Tibial nerve (tissue), 4 donors: Measurements from ENCODE around the gene YWHAQ.

Experiments used
- EP300 ChIP-seq, 2 donors: sonication (generic); formaldehyde crosslinking; IDR thresholded peaks; one replicate each; pipeline ENCODE4 v1.6.1; 2017; ENCODE audit warnings: antibody characterized with exemption in 2 of 2, mild to moderate bottlenecking in 1 of 2
- POLR2A ChIP-seq, 2 donors: fragments of 450-650 bp; IDR thresholded peaks; one replicate each; pipeline ENCODE4 v1.6.1; 2017; ENCODE audit warnings: antibody characterized with exemption in 2 of 2, mild to moderate bottlenecking in 2 of 2, moderate library complexity in 2 of 2
- TF ChIP-seq, protein P1 (sequence below), 5 experiments: fragments of 200-600 bp in 3 of 5; fragments of 450-650 bp in 2 of 5; sonication (generic) in 3 of 5; IDR thresholded peaks; one replicate each; pipeline ENCODE4 v1.5.1; 2016 to 2019; ENCODE audit warnings: antibody characterized with exemption in 5 of 5, mild to moderate bottlenecking in 3 of 5, moderate library complexity in 2 of 5

DNA sequence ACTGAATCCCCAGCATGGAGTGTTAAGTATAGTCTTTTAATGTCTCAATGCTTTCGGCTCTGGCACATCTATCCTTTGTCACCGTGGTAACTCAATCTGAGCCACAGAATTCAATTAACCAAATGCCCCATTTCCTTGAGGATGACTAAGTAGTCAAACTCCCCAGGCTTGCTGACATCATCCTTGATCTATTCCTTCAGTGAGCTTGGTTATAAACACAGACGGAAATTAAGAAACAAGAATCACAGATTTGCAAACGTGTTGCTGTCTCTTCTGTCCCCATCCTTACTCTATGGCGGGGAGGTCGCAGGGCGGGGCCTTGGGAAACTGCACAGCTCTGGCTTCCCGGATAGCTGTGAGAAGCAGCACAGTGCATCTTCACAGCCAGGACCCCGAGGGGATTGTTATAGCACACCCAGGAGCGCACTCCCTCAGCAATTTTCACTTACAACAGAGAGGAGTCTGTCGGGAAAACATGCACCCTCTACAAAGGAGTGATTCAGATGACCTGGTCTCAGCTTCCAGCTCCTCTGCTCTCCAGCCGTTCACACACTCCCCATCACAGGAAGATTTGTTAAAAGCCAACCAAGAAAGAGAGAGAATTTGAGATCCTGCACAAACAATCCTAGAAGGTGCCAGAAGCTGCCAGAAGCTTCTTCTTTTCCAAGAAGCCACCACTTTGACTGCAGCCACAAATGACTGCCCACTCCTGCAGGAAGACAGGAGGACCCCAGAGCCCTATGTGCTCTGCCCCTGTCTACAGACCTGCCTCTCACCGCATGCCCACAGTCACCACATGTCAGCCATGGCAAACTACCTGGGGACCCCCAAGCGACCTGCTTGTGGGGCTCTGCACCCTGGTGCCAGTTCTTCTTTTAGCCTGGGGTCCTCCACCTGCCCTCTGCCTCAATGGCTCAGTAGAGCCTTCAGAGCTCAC lies 44.9 kb upstream of the YWHAQ start:
- TF ChIP-seq POLR2A (IDR thresholded peaks at IDR 0.05), result no peak
- TF ChIP-seq, protein P1, sequence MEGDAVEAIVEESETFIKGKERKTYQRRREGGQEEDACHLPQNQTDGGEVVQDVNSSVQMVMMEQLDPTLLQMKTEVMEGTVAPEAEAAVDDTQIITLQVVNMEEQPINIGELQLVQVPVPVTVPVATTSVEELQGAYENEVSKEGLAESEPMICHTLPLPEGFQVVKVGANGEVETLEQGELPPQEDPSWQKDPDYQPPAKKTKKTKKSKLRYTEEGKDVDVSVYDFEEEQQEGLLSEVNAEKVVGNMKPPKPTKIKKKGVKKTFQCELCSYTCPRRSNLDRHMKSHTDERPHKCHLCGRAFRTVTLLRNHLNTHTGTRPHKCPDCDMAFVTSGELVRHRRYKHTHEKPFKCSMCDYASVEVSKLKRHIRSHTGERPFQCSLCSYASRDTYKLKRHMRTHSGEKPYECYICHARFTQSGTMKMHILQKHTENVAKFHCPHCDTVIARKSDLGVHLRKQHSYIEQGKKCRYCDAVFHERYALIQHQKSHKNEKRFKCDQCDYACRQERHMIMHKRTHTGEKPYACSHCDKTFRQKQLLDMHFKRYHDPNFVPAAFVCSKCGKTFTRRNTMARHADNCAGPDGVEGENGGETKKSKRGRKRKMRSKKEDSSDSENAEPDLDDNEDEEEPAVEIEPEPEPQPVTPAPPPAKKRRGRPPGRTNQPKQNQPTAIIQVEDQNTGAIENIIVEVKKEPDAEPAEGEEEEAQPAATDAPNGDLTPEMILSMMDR (IDR thresholded peaks at IDR 0.05), result no peak
- TF ChIP-seq EP300 (IDR thresholded peaks at IDR 0.05), result no peak
